Urinary bladder (tissue), 4 donors: Measurements from ENCODE around the gene WDR1. TPM values are rescaled to one million over a fixed set of nuclear protein-coding genes. Genes with fewer than 3 reads are reported as not detected.

ENCODE experiments used
- DNase-seq: peaks from one replicate; pipeline ENCODE4 v3.0.0-alpha.2; 2015; ENCODE audit errors: extremely low spot score
- H3K27ac ChIP-seq: one replicate; pipeline ENCODE4 v1.5.1; 2013; ENCODE audit warnings: low read depth, mild to moderate bottlenecking, moderate library complexity
- H3K36me3 ChIP-seq: one replicate; pipeline ENCODE4 v1.6.1; 2013; ENCODE audit warnings: mild to moderate bottlenecking, moderate library complexity; ENCODE audit not compliant: insufficient read depth
- H3K4me1 ChIP-seq: one replicate; pipeline ENCODE4 v1.6.1; 2013; ENCODE audit warnings: mild to moderate bottlenecking, moderate library complexity; ENCODE audit not compliant: insufficient read depth
- H3K4me3 ChIP-seq: one replicate; pipeline ENCODE4 v1.5.1; 2013; ENCODE audit warnings: low read depth, low read length
- WGBS: extraction: QIAGEN DNeasy Blood & Tissue Kit; methylation state at CpG from one replicate; pipeline ENCODE4 v1.1.7; 2013; 5-methylcytosine and 5-hydroxymethylcytosine counted together
- polyA plus RNA-seq: library from polyadenylated mRNA; stranded (reverse); fragments of 200-250 nt; gene quantifications from one replicate; pipeline ENCODE4 v1.2.3, GENCODE V29; 2013
- total RNA-seq: library from RNA; depleted of rRNA; stranded (reverse); fragments of >200 nt; gene quantifications from one replicate; pipeline ENCODE4 v1.2.3, GENCODE V29; 2014
- donor health status: healthy with polysubstance abuse.
- donor health status: healthy.

Gene WDR1
- total and polyA plus RNA-seq, 2 donors = 107 to 361 TPM

DNA sequence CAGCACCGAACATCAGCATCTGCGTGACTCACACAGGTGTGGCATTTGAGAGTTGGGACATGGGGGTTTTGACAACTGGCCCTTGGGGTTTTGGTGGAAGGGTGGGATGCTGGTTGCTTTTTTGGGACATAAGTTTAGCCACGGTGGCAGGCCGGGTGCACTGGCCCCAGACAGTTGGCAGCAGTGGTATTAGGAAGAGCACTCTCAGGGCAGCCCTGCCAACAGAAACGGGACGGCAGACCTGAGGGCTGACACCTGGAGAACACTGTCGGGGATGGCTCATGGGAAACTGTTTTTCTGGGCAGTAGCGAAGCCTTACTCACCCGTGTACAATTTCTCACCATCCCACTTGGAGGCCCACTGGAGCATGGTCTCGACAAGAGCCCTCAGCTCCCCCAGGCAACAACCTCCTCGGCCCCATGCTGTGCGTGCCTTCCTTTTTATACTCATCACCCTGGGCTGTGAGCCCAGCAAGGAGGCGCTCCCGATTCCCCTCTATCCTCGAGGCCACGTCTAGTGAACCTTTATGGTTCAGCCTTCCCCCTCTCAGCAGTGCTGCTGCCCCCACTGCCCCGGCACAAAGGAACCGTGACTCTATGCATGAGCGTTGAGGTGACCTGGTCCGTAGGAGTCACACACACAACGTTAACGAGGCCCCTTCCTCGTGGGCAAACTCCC lies 30.6 kb downstream of the WDR1 start:
- H3K4me1 ChIP-seq = no peaks in the 10 kb centered on the region
- H3K4me3 ChIP-seq = no peak overlapping the region
- no peak for DNase-seq
- H3K27ac ChIP-seq = no peak overlapping the region
- WGBS = 85% methylated on average over 23 of the region's 23 CpGs
- peaks cover 7% of the 10 kb centered on the region for H3K36me3 ChIP-seq

DNA sequence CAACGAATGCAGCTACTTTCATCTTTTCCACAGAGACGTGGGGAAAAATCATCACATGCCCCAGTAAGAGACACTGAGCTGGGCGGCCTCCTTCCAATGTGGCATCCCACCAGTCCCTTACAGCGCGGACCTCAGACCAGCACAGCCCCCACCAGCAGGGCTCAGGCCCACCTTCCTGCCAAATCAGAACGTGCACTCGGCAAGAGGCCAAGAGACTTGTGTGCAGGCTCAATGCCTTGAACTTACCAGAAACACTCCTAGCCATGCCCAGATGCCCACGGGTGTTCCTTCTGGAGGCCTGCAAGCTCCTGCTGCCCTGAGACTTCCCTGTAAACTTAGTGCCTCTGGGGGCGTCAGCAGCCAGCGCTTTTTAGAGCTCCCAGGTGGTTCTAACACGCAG lies 31.2 kb downstream of the WDR1 start:
- Histone ChIP-seq H3K36me3 (peaks cover 7% of the 10 kb centered on the region), H3K4me1 (no peaks in the 10 kb centered on the region), H3K27ac (no peak overlapping the region), H3K4me3 (no peak overlapping the region)
- 74% methylated on average over 11 of the region's 11 CpGs for whole genome bisulfite sequencing
- no peak for DNase-seq

GRCh38 chr4:10084651-10085358 lies 31.8 kb downstream of the WDR1 start:
- H3K4me1 ChIP-seq = no peaks in the 10 kb centered on the region
- no peak for DNase-seq
- peaks cover 7% of the 10 kb centered on the region for H3K36me3 ChIP-seq
- H3K27ac ChIP-seq = no peak overlapping the region
- WGBS = 85% methylated on average over 21 of the region's 21 CpGs
- no peak overlapping the region for H3K4me3 ChIP-seq

GRCh38 chr4:10083861-10084641 lies 32.5 kb downstream of the WDR1 start:
- no peak for DNase-seq
- H3K36me3 ChIP-seq = peaks cover 7% of the 10 kb centered on the region
- no peak overlapping the region for H3K4me3 ChIP-seq
- WGBS = 69% methylated on average over 23 of the region's 23 CpGs
- no peaks in the 10 kb centered on the region for H3K4me1 ChIP-seq
- H3K27ac ChIP-seq = no peak overlapping the region

GRCh38 chr4:10083331-10083771 lies 33.2 kb downstream of the WDR1 start:
- no peaks in the 10 kb centered on the region for H3K4me1 ChIP-seq
- H3K36me3 ChIP-seq = peaks cover 7% of the 10 kb centered on the region
- no peak overlapping the region for H3K4me3 ChIP-seq
- DNase-seq = no peak
- H3K27ac ChIP-seq = no peak overlapping the region
- WGBS = 87% methylated on average over 12 of the region's 12 CpGs

GRCh38 chr4:10082459-10083272 lies 33.9 kb downstream of the WDR1 start:
- H3K36me3 ChIP-seq = peaks cover 7% of the 10 kb centered on the region
- 91% methylated on average over 20 of the region's 20 CpGs for WGBS
- DNase-seq = no peak
- H3K4me3 ChIP-seq = no peak overlapping the region
- H3K4me1 ChIP-seq = no peaks in the 10 kb centered on the region
- H3K27ac ChIP-seq = no peak overlapping the region

GRCh38 chr4:10082047-10082446 lies 34.6 kb downstream of the WDR1 start:
- peaks cover 7% of the 10 kb centered on the region for H3K36me3 ChIP-seq
- no peak overlapping the region for H3K4me3 ChIP-seq
- H3K4me1 ChIP-seq = no peaks in the 10 kb centered on the region
- H3K27ac ChIP-seq = no peak overlapping the region
- 89% methylated on average over 8 of the region's 8 CpGs for WGBS
- DNase-seq = no peak

DNA sequence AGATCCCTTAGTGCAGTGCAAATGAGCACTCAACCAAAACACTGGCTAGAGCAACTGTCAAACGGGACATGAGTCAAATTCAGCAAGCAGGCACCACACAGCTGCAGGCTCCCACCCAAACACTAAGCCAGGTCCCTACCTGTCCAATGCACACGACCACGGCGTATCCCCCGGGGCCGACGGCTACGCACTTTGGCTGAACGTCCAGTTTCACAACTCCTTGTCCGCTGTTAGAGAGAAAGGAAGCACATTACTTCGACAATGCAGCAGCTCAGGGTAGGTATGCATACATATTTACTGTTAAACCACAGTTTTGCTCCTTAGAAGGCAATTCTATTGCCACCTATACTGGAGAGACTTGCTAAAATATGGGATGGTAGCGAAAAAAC lies 35.4 kb downstream of the WDR1 start:
- H3K4me3 ChIP-seq = no peak overlapping the region
- no peak overlapping the region for H3K27ac ChIP-seq
- peaks cover 12% of the 10 kb centered on the region for H3K36me3 ChIP-seq
- DNase-seq = no peak
- 93% methylated on average over 12 of the region's 12 CpGs for WGBS
- no peaks in the 10 kb centered on the region for H3K4me1 ChIP-seq

- Histone ChIP-seq H3K36me3 (peaks cover 17% of the 10 kb centered on the region), H3K4me1 (no peaks in the 10 kb centered on the region), H3K4me3 (no peak overlapping the region), H3K27ac (no peak overlapping the region)
- no peak for DNase-seq
- 89% methylated on average over 10 of the region's 10 CpGs for WGBS
Observed at GRCh38 chr4:10080589-10081217, 35.9 kb downstream of the WDR1 start.

DNA sequence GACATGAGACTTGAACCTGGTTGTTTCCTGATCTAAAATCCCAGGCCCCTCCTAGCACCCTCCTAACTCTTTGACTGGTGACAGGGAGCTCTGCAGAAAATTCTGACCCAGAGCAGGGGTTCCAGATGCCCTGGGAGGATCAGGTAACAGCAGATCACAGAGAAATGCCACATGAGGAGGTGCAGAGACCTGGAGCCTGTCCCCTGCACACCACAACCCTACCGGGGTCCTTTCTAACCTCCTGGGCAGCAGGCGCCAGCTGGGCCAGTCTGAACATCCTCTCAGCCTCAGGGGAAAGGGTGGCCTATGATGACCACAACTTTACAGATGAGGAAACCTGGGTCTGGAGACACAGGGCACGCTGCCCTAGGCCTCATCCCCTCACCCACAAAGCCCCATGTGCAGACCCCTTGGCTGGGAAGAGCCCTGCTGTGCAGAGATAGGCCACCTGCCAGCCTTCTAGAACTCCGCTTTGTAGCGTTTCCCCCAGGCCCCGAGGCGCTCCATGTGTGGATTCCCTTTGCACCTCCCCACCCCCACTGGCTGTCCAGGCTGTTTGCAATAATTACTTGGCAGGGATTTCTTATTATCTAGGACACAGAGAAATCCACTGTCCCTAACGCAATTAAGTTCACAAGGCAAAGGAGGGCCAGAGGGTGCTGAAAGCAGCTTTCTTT lies 36.5 kb downstream of the WDR1 start:
- no peak for DNase-seq
- Histone ChIP-seq H3K4me1 (no peaks in the 10 kb centered on the region), H3K27ac (no peak overlapping the region), H3K36me3 (peaks cover 16% of the 10 kb centered on the region), H3K4me3 (no peak overlapping the region)
- 74% methylated on average over 8 of the region's 8 CpGs for whole genome bisulfite sequencing

- H3K27ac ChIP-seq = no peak overlapping the region
- no peak for DNase-seq
- no peaks in the 10 kb centered on the region for H3K4me1 ChIP-seq
- peaks cover 13% of the 10 kb centered on the region for H3K36me3 ChIP-seq
- H3K4me3 ChIP-seq = no peak overlapping the region
- 80% methylated on average over 15 of the region's 15 CpGs for WGBS
Observed at GRCh38 chr4:10079256-10079655, 37.3 kb downstream of the WDR1 start.

- WGBS = 88% methylated on average over 26 of the region's 26 CpGs
- Histone ChIP-seq H3K36me3 (peaks cover 10% of the 10 kb centered on the region), H3K27ac (no peak overlapping the region), H3K4me3 (no peak overlapping the region), H3K4me1 (no peaks in the 10 kb centered on the region)
- DNase-seq = no peak
Observed at GRCh38 chr4:10078481-10079233, 37.9 kb downstream of the WDR1 start.
